IPS-11a (cell line): ENCODE results near the gene IFIT1.
"Not testable (repeated sequence)": the region's sequence is repeated elsewhere in the genome, so short reads cannot be mapped to it uniquely, and the experiment has no call there.

Source experiments
- H3K4me3 ChIP-seq: one replicate; pipeline ENCODE4 v1.5.1; 2013; ENCODE audit warnings: low read depth, low read length, control low read depth

The IFIT1 gene, protein sequence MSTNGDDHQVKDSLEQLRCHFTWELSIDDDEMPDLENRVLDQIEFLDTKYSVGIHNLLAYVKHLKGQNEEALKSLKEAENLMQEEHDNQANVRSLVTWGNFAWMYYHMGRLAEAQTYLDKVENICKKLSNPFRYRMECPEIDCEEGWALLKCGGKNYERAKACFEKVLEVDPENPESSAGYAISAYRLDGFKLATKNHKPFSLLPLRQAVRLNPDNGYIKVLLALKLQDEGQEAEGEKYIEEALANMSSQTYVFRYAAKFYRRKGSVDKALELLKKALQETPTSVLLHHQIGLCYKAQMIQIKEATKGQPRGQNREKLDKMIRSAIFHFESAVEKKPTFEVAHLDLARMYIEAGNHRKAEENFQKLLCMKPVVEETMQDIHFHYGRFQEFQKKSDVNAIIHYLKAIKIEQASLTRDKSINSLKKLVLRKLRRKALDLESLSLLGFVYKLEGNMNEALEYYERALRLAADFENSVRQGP

DNA sequence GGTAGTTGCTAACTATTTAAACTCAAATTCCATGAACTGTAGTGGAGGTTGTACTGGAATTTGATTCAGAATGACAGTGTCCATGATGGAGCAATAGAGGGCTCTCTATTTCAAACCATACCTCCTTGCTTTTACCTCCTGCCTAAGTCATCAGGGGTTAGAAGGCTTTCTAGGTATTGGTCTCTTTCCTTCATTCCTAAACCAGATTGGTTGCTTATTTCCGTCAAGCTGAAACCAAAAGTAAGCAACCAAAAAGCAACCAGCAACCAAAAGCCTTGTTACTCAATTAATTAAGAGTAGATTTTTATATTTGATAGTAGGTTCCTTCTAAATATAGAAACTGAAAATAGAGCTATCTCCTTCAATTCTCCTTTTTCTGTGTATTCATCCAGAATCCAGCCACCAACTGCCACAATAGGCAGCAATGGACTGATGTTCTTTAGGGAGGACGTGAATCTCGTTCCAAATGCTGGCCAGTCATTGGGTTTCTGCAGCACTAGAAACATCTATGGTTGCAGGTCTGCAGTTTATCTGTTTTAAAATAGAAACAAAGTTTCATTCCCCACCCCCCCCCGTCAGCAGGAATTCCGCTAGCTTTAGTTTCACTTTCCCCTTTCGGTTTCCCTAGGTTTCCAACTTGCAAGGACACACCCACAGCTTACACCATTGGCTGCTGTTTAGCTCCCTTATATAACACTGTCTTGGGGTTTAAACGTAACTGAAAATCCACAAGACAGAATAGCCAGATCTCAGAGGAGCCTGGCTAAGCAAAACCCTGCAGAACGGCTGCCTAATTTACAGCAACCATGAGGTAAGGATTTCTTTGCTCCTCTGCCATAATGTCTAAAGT, at the start of gene IFIT1:
Gene IFIT1, plus strand, starts transcription at position 717 of the 850 bp plus-strand sequence. Its CDS starts 90 bp downstream, at position 807.
- peak within 1 kb of the TSS; percentile 47 for H3K4me3 ChIP-seq

DNA sequence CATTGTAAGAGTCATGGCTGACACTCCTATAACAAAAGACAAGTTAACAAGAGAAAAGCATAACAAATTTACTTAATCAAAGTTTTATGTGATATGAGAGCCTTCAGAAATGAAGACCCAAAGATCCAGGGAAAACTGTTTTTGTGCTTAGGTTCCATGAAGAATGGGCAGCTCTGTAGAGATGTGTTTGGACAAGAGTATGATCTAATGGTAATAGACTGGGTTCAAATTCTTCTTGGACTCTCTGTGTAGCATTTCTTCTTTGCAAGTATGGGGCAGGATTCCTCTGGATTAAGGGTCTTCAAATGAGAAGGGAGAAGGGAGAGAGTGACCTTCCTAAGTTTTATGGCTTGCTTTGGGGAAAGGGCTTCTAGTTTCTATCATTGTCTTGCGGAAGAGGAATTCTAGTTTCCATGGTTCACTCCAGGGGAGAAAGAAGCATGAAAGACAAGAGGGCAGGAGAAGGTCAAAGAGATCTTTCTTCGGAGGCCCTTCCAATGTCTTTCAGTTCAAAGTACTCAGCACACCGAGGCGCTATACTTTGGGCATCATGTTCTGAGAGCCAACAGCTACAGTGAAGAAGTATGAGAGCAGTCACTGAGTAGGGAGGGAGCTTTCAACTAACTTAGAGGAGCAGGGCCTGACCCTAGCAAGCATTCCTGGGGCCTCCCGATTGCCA, 49.2 kb upstream of the IFIT1 start:
- H3K4me3 ChIP-seq, result no peak overlapping the region

DNA sequence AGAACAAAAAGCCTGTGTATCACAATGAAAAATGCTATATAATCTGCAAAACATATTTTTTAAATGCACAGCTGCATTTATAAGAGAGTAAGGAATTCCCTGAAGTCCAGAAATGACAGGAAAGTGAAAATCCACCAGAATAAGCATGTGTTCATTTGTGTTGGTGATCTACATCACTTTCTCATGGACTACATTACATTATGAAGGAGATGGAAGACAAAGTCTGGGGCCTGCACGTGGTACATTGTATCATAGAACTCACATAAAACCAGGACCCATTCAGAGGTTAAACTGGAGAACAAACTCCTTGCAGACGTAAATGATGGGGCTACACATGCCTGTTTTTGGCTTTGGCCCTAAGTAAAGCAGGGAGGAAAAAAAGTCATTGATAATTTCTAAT, 48.3 kb upstream of the IFIT1 start:
- no peak overlapping the region for H3K4me3 ChIP-seq

DNA sequence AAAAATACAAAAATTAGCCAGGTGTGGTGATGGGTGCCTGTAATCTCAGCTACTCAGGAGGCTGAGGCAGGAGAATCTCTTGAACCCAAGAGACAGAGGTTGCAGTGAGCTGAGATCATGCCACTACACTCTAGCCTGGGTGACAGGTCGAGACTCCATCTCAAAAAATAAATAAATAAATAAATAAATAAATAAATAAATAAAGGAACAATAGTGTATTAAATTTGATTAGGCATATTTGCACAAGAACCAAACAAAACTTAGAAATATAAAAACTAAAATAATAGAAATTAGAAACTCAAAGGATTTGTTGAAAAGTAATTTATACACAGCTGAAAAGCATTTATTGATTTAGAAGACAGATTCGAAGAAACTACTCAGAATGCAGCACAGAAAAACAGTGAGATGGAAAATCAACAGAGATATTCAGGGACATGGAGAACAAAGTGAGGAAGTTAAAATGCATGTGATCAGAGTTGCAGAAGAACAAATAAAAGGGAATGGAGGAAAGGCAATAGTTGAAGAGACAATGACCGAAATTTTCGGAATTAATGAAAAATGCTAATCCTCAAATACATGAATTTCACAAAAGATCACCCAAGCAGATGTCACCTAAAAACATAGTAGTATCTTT, 46.9 kb upstream of the IFIT1 start:
- no peak overlapping the region for H3K4me3 ChIP-seq

DNA sequence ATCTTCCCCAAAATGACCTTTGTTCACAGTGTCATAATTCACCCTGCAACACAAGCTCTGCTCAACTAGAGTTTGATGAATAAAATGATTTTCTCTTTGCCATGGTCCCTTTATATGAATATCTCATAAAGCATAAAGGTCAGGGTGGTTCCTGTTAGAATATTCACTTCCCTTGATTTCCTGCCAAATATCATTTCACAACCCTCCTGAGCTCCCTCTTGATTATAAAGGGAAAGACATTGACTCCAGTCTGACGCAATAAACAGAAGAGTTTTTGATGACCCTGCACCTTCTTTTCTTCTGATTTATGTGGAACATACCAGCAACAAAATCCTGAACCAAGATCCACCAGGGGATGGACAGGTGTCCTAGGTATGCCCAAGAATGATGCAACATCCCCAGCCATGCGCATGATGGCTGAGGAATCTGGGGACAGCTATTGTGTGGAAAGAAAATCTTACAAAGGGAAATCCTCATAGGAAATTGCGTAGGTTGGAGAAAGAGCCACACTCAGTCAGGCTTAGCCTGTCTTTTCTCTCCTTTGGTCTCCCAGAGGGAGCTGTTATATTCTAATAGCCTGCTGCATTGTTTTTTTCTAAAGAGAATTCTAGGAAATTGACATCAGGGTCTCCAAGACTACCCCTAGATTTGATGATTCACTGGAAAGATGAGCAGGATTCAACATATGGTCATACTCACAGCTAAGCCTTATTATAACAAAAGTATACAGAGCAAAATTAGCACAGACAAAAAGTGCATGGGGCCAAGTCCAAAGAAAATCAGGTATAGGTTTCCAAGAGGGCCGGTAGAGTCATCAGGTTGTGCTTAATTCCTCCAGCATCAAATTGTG, 45.8 kb upstream of the IFIT1 start:
- no peak overlapping the region for H3K4me3 ChIP-seq

DNA sequence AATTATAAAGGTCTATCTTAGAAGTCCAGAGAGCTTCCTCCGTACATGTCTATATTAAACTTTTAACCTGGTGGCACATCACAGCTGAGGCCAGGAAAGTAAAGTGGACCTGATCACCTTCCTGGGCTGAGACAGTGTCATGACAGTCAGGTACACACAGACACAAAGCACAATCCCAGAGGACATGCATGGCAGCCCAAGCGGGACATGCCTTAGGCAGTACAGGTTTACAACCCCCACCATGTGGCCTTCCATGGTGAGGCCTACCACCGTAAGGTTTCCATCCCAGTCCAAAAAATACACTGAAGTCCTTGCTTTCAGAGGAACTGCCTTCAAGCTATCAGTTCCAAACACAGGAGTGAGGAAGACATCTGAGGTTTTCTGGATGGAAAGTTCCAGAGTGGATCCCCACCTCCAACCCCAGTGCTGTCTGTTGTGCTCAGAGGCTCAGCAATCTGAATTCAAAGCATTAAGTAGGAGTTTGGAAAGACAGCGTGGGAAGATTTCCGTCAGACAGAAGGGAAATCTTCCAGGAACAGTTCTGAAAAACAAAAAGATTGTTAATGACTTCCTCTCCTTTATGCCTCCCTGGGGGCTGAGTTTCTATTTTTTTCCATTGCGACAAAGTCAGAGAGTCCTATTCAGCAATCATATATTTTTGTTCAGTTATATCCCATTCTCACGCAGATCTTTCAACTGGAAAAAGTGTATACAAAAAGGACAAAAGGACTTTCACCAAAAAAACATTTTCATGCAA, 44.5 kb upstream of the IFIT1 start:
- no peak overlapping the region for H3K4me3 ChIP-seq

DNA sequence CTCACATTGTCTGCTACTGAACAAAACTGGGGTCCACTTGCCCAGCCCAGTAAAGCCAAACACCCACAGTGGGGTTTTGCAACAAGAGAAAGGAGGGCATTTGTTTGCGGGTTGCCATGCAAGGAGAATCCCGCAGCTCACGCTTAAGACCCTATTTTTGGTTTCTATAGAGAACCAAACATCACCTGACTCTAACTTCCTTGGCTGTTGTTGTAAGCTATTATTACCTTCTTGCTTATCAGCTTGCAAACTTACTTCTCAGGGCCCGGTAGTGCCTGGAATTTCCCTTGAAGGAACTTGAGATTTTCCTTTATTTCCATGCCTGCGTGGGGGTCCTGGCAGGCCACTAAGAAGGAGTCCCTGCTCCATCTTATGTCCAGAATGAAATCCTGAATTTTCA, 43.9 kb upstream of the IFIT1 start:
- no peak overlapping the region for H3K4me3 ChIP-seq

DNA sequence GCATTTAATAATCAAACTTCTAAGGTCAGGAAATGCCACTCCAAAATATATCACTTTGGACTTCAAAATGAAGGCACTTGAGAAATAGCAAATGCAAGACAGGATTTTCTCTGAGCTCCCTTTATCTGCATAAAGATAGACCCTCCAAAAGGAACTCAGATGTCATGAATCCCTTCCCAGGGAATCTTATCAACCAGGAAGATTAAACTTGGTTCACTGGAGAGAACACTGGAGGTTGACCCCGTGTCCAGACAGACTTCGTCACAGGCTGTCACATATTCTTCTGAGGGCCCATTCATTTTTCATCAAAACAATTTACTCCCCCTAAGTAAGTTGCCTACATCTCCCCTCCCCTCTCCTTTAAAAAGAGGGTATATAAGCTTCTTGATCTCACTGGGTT, 43.4 kb upstream of the IFIT1 start:
- no peak overlapping the region for H3K4me3 ChIP-seq

DNA sequence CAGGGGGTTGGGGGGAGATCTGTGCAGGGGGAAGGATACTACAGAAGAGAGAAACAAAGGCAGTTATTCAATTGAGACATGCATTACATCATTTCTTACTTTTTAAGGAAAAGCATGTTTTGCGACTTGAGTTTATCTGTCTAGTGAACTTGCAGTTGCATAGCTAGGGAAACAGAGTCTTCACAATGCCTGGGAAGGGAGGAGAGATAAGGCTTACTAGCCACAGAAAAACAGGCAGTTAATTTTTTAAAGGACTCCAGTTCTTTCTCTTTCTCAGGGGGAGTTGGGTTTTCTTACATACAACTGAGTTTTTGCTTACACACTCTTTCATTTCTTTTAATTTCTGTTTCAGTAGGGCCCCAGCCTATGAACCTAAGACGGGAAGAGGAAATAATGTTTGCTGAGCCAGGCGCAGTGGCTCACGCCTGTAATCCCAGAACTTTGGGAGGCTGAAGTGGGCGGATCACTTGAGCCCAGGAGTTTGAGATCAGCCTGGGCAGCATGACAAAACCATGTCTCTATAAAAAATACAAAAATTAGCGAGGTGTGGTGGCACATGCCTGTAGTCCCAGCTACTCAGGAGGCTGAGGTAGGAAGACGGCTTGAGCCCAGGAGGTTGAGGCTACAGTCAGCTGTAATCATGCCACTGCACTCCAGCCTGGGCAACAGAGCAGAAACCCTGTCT, 41.6 kb upstream of the IFIT1 start:
- not testable (repeated sequence) for H3K4me3 ChIP-seq

DNA sequence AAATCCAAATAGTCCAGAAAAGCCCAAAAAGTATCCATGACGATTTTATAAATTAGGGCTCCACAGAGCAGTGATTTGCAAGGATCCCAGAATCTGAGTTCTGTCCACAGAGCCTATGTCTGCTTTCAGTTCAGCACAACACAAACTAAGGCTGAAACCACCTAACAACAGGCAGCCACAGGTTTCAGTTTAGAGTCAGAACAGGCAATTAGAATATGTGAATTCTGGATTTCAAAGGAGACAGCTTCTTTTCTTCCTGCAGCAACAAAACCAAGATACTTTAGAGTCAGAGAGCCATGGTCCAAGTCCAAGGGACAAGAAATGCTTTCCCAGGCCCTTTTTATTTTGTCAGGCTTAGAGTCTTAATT, 41.0 kb upstream of the IFIT1 start:
- H3K4me3 ChIP-seq, result no peak overlapping the region

DNA sequence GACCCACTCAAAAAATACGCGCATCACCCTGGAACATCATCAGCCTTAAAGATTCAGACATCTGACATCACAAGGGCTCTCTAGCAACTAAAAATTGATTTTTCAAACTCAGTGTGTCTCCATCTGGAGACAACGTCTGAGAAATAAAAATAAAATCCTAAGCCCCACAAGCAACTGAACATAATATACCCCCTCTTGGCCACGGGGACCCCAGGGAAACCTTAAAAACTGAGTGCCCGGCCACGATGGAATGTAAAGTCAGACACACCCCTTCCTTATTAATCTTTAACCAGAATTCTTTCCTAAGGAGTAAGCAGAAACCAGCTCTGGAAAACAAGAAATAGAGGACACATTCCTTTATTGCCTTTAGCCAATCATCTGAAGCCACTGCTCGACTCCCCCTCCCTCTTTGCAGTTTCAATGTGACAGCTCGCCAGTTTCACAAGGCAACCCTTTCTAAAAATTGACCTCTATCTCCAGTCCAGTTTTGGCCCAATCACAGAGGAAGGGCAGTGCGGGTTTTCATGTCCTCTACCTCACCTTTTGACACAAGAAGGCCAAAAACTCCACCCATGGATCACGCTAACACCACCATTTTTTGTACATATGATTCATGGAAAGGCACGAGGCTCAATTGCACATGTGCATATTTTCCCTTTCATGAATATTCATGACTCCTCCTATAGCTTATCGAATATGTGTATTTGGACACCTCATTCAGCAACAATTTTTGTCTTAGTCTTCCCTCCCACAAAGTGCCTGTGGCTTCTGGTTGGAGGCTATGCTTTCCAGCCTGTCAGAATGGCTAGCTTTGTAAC, 40.4 kb upstream of the IFIT1 start:
- no peak overlapping the region for H3K4me3 ChIP-seq

DNA sequence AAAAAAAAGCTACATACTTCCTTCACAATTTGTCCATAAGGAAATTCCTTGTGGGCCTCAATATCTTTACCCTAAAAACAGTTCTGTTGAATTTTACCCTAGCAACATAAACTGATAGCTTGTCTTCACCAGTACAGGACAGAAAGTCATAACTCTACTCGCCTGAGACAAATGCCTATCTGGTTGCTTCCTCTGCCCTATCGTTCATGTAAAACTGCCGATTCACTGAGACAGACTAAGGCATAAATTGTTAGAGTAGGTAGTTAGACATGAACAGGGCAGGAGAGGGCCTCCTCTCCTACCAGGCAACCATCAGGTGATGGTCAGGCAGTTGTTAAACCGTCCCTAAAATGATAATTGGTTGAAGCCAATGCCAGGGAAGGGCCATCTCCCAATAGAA, 39.6 kb upstream of the IFIT1 start:
- no peak overlapping the region for H3K4me3 ChIP-seq

DNA sequence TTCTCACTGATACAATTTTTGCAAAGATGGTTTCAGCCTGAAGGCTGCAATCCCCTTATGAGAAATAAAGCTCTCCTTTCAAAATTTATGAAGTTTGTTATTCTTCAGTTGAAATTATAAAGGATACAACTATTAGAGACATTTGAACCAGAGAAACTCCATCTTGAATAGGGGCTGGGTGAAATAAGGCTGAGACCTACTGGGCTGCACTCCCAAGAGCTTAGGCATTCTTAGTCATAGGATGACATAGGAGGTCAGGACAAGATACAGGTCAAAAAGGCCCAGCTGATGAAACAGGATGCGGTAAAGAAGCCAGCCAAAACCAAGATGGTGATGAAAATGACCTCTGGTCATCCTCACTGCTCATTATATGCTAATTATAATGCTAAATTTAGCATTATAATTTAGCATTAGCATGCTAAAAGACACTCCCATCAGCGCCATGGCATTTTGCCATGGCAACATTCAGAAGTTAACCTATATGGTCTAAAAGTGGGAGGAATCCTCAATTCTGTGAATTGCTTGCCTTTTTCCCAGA, 37.0 kb upstream of the IFIT1 start:
- H3K4me3 ChIP-seq, result no peak overlapping the region

DNA sequence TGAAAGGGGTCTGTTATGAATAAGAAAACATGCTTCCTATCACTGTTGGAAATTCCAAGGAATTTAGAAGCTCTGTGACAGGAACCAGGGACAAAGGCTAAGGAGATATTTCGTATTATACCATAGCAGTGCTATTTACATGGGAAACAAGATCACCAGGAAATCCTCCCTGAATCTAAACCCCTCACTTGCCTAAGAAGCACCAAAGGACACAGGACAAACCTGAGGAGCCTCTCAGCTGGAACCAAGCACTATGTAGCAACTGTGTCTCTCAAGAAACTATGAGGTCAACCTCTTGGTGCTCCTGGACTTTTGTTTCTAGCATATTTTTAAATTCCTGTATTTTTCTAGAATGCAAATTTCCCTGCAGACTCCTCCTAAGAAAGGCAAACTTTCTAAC, 35.3 kb upstream of the IFIT1 start:
- H3K4me3 ChIP-seq, result no peak overlapping the region

DNA sequence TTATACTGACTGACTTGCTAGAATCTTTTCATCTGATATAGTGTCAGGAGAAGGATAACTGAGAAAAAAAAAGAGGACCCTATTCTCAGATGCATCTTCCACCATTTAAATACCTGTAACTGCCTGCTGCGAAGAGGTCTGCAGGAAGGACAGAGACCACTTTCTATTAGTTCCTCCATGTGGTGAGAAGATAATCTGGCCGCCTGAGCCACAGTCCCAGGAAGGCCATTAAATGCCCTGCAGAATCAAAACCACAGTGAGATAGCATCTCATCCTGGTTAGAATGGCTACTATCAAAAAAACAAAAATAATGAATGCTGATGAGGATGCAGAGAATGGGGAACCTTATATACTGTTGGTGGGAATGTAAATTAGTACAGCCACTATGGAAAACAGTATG, 34.4 kb upstream of the IFIT1 start:
- no peak overlapping the region for H3K4me3 ChIP-seq

DNA sequence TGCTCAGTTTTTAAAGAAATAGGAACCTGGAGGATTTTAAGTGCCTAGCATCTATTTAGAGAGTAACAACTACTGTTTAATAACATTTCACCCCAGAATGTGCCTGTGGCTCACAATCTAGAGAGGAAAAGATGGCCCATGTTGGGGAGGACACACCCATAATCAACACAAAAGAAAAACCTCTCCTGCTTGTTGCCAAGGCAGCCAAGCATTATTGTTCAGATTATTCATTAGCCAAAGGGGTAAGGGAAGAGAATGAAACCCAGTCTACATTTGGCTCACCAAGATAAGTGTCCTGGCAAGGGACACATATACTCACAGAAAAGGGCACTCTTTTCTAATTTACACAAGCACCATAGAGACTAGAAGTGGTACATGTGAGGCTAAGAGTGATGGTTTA, 32.3 kb upstream of the IFIT1 start:
- no peak overlapping the region for H3K4me3 ChIP-seq

DNA sequence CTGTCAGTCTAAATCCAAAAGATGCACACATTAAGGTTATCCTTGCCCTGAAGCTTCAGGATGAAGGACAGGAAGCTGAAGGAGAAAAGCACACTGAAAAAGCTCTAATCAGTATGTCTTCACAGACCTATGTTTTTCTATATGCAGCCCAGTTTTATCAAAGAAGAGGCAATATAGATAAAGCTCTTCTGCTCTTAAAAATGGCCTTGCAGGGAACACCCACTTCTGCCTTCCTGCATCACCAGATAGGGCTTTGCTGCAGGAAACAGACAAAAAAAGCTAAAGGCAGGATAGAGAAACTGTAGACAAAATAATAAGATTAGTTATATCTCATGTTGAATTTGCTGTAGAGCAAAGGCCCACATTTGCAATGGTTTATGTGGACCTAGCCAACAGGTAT, 29.5 kb upstream of the IFIT1 start:
- no peak overlapping the region for H3K4me3 ChIP-seq
